Measurements from ENCODE around the gene ADGRL2.

Gene ADGRL2

GRCh38 chr1:81800695-81801650, at the start of gene ADGRL2:
Gene ADGRL2, plus strand, starts transcription at chr1:81800934. Its CDS starts 36,051 bp downstream, at chr1:81836985.
- no peak for DNase-seq (ENCODE audit: low read depth in 2 of 2)

GRCh38 chr1:81752840-81753239, 47.9 kb upstream of the ADGRL2 start:
- DNase-seq (ENCODE audit: low read depth in 2 of 2), result no peak

- no peak for DNase-seq (ENCODE audit: low read depth in 2 of 2)
Measured at GRCh38 chr1:81754424-81754823, 46.3 kb upstream of the ADGRL2 start.

- no peak for DNase-seq (ENCODE audit: low read depth in 2 of 2)
Measured at GRCh38 chr1:81756872-81757271, 43.9 kb upstream of the ADGRL2 start.

GRCh38 chr1:81757398-81758020, 43.2 kb upstream of the ADGRL2 start:
- no peak for DNase-seq (ENCODE audit: low read depth in 2 of 2)

GRCh38 chr1:81758181-81758580, 42.6 kb upstream of the ADGRL2 start:
- no peak for DNase-seq (ENCODE audit: low read depth in 2 of 2)

GRCh38 chr1:81760477-81761097, 40.1 kb upstream of the ADGRL2 start:
- DNase-seq (ENCODE audit: low read depth in 2 of 2), result no peak

- no peak for DNase-seq (ENCODE audit: low read depth in 2 of 2)
Measured at GRCh38 chr1:81775510-81775909, 25.2 kb upstream of the ADGRL2 start.

GRCh38 chr1:81780705-81781454, 19.9 kb upstream of the ADGRL2 start:
- no peak for DNase-seq (ENCODE audit: low read depth in 2 of 2)

GRCh38 chr1:81781749-81782148, 19.0 kb upstream of the ADGRL2 start:
- DNase-seq (ENCODE audit: low read depth in 2 of 2), result no peak

- DNase-seq (ENCODE audit: low read depth in 2 of 2), result no peak
Measured at GRCh38 chr1:81792184-81792583, 8.6 kb upstream of the ADGRL2 start.

- no peak for DNase-seq (ENCODE audit: low read depth in 2 of 2)
Measured at GRCh38 chr1:81797701-81798100, 3.0 kb upstream of the ADGRL2 start.

GRCh38 chr1:81799939-81800694, 617 bp upstream of the ADGRL2 start:
- no peak for DNase-seq (ENCODE audit: low read depth in 2 of 2)

GRCh38 chr1:81801651-81802456, 1.1 kb downstream of the ADGRL2 start:
- no peak for DNase-seq (ENCODE audit: low read depth in 2 of 2)

GRCh38 chr1:81802457-81802706, 1.6 kb downstream of the ADGRL2 start:
- no peak for DNase-seq (ENCODE audit: low read depth in 2 of 2)

GRCh38 chr1:81802707-81803430, 2.1 kb downstream of the ADGRL2 start:
- DNase-seq (ENCODE audit: low read depth in 2 of 2), result no peak

- no peak for DNase-seq (ENCODE audit: low read depth in 2 of 2)
Measured at GRCh38 chr1:81803431-81804110, 2.8 kb downstream of the ADGRL2 start.

GRCh38 chr1:81804312-81804711, 3.6 kb downstream of the ADGRL2 start:
- no peak for DNase-seq (ENCODE audit: low read depth in 2 of 2)

Data from stimulated activated CD8-positive, alpha-beta memory T cell treated with anti-CD3 and anti-CD28 coated beads, Interleukin-7, amount 100 ng/mL, for 4 hours (primary cell).